Erythroblast (primary cell): ENCODE results near the gene SLC40A1.

Experiments used
- GATA1 ChIP-seq: IDR thresholded peaks from 2 replicates; pipeline ENCODE4 v1.6.1; 2011; ENCODE audit warnings: low read depth, mild to moderate bottlenecking, control low read depth, low read length, moderate library complexity
- POLR2A ChIP-seq: IDR thresholded peaks from 2 replicates; pipeline ENCODE4 v1.6.1; 2011; ENCODE audit warnings: mild to moderate bottlenecking, low read length

- TF ChIP-seq POLR2A (no peak), GATA1 (no peak)
These were observed 41.2 kb upstream of the SLC40A1 start for GRCh38 chr2:189621781-189622180.
